Erythroblast (primary cell): ENCODE results near the gene KSR1.
"Not testable (repeated sequence)": the region's sequence is repeated elsewhere in the genome, so short reads cannot be mapped to it uniquely, and the experiment has no call there.

Source experiments
- GATA1 ChIP-seq: IDR thresholded peaks from 2 replicates; pipeline ENCODE4 v1.6.1; 2011; ENCODE audit warnings: low read depth, mild to moderate bottlenecking, control low read depth, low read length, moderate library complexity
- POLR2A ChIP-seq: IDR thresholded peaks from 2 replicates; pipeline ENCODE4 v1.6.1; 2011; ENCODE audit warnings: mild to moderate bottlenecking, low read length

DNA sequence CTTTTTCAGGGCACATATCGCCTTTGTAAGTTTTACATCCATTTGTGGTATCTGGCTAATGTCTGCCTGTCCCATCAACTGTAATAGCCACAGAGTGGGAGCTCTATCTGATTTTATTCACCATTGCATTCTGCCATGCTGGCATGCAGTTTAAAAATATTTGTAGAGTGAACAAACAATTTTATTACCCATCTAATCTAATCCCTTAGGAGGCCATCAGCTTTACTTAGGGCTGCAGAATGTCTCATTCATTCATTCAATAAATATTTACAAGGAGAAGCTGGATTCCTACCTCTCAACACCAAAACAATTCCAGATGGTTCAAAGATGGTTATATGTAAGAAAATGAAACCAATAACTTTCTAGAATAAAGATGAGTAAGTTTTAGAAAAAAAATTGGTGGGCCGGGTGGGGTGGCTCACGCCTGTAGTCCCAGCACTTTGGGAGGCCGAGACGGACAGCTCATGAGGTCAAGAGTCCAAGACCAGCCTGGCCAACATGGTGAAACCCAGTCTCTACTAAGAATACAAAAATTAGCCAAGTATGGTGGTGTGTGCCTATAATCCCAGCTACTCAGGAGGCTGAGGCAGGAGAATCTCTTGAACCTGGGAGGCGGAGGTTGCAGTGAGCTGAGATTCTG lies 20.7 kb upstream of the KSR1 start:
- TF ChIP-seq POLR2A, GATA1: not testable (repeated sequence)
